Stimulated activated CD8-positive, alpha-beta memory T cell treated with anti-CD3 and anti-CD28 coated beads, Interleukin-4, amount 100 ng/mL, for 24 hours (primary cell): ENCODE results near the gene PSMD3.

Experiments
- DNase-seq: peaks from one replicate; pipeline ENCODE4 v3.0.0-alpha.2; 2020; ENCODE audit warnings: low read depth

PSMD3 gene

DNA sequence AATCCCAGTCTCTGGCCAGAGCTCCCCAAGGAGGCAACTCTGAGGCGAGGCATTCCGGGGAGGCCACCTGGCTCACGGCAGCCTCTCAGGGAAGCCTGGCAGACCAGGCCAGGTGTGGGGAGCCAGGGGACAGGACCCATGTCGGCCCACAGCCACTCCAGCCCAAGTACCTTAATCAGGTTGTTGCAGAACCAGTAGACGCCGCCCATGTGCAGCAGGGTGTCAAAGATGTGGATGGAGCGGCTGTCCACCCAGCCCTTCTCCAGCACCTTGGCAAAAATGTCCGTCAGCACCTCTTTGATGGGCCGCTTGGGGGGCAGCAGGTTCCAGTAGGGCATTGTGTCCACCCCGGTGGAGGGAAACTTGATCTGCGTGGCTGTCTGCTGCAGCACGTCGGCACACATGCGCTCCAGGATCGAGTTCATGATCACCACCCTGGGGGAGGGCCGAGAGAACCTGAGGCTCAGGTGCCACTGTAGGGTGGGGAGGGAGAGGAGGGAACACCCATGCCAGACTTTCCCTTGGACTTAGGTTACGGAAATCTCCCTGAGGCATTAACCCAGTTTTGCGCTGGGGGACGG is 42.4 kb downstream of the PSMD3 start:
- no peak for DNase-seq

DNA sequence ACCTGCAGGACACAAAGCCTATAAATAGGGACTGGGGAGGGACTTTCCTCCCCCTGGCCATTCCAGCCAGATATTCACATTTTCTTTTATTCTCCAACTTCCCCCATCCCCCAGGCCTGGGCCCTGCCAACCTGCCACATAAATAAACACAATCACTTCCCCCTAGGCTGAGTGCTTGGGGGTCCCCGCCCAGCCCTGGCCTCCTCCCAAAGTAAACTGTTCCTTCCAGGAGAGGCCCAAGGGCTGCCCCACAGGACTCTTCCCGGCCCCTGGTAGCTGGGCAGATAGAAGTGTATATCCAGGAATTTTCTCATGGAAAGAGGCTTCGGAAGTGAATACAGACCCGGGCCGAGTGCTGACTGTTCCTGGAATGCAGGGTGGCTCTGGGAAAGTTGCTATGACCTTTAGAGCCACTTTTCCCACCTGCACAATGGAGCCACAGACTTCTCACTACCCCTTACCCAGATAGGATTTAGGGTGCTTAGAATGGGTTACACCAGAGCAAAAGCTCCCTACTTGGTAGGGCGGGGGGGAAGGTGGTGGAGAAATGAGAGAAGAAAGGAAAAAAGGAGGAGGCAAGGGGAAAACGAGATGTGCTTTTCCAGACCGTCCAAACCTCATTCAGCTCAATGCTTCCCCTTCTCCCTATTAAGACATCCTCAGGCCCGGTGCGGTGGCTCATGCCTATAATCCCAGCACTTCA is 43.1 kb downstream of the PSMD3 start:
- DNase-seq: no peak

DNA sequence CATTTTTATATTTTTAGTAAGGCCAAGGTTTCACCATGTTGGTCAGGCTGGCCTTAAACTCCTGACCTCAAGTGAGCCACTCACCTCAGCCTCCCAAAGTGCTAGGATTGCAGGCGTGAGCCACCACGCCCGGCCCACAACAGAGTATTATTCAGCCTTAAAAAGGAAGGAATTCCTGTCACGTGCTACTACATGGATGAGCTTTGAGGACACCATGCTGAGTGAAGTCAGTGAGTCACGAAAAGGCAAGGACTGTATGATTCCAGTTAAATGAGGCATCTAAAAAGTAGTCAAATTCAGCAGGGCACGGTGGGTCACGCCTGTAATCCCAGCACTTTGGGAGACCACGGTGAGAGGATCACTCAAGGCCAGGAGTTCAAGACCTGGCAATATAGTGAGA is 44.3 kb downstream of the PSMD3 start:
- DNase-seq: no peak

DNA sequence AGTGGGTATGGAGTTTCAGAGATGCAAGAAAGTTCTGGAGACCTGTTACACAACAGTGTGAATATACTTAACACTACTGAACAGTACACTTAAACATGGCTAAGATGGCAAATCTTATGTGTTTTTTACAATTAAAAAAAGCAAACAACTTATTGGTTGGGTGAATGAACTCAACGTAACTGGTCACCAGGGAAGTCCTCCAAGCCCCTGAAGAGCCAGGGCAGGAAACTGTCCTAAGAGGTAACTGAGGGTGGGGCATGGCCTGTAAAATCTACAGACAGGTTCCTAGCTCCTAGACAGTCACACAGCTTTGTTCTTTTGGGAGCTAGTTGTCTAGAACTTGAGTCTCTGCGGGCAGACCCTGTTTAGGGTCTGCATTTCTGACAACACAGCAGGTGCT is 45.0 kb downstream of the PSMD3 start:
- DNase-seq: no peak

GRCh38 chr17:40025991-40026815 is 45.6 kb downstream of the PSMD3 start:
- no peak for DNase-seq

DNA sequence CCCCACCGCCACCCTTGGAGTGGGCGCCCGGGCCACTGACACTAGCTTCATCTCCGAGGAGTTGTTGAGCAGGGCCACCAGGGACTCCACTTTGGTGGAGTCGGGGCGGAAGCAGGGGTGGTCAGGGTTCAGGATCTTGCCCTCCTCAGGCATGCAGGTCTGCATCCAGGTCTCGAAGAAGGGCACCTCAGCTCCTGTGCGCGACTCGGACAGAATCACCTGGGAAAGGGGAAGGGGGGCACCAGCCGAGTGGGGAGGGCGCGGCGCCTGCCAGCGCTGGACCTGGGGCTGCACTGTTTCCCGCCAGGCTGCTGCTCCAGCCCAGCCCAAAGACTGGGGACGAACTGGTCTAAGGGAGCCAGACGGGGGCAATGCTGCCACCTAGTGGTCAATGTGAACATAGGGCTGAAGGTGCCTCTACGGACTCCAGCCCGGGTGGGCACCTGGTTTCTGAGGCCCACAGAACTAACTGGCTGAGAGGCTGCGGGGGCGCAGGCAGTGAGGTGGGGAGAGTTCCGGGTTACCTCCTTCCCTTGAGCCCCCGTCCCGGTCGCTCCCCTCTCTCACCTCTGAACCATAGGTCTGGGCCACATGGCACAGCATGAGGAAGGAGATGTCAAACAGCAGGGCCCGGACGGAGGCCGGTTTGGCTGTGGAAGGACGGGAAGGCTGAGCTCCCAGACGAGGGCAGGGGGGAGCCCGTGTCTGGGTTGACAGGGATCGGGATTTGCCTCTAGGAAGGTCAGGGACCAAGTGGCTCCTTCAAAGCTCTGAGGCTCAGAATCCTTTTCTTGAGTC is 46.4 kb downstream of the PSMD3 start:
- DNase-seq: peak; percentile 62

- DNase-seq: no peak
These were observed 47.0 kb downstream of the PSMD3 start for GRCh38 chr17:40027614-40028012.

DNA sequence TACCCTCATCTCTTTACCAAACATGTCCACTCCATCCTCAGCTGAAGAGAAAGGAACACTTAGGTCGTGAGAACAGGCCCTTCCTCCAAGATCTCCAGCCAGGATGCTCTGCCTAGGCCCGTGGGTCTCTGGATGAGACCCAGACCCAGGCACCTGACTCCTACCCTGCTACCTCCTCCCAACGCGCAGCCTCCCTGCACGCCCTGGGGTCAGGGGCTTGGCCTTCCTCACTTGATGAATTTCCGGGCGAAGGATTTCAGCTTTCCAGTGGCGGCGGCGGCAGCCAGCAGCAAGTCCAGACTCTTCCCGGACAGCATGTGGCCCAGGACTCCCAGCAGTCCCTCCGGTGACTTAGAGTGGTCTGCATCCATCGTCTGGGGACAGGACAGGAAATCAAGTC is 48.0 kb downstream of the PSMD3 start:
- DNase-seq: no peak

- no peak for DNase-seq
These were observed 51.1 kb downstream of the PSMD3 start for GRCh38 chr17:40031706-40032105.

GRCh38 chr17:40032322-40033320 is 52.0 kb downstream of the PSMD3 start:
- DNase-seq: no peak

DNA sequence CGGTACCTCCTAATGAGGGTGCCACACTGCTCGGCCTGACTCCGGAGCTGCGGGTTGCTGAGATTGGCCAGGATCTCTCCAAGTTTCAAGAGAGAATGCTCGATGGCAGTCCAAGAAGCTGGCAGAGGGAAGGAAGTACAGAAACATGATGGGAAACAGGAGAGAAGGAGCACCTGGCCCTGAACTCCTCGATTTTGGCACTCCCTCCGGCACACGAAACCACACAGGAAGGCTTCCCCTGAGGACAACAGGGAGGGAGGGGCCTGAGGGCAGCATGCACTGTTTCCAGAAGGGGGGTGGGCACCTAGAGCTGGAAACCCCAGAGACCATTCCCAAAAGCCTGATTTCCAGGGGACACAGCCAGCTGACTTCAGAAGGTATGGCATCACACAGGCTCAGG is 52.7 kb downstream of the PSMD3 start:
- no peak for DNase-seq

- DNase-seq: no peak
These were observed 54.0 kb downstream of the PSMD3 start for GRCh38 chr17:40034426-40035161.

- DNase-seq: no peak
These were observed 54.6 kb downstream of the PSMD3 start for GRCh38 chr17:40035162-40035559.

GRCh38 chr17:40038882-40039513 is 58.4 kb downstream of the PSMD3 start:
- DNase-seq: no peak

DNA sequence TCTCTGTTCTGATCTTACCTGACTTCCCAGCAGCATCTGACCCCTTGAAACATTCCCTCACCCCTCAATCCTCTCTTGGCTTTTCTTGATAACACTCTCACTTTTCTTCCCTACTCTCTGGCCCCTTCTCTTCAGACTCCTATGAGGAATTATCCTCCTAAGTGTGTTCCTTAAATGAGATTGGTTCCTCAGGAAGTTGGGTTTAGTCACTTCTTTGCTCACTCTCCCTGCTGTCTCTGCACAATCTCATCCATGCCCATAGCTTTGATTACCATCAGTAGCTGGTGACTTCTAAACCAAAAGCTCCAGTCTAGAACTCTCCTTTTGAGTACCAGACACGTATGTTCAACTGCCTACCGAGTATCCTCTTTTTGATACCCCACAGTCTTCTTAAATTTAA is 60.6 kb downstream of the PSMD3 start:
- no peak for DNase-seq
